WTC11 (cell line): ENCODE data around the gene TMC4. TPM values are rescaled to one million over a fixed set of nuclear protein-coding genes. Genes with fewer than 3 reads are reported as not detected.
A peak's percentile ranks its signal among the peaks of the same experiment; 100 is the strongest.

Source experiments
- ATAC-seq: fragments of 200-7000 bp; cut with Tn5 transposase; 2 replicates; pipeline ENCODE4 v1.10.0; 2021; ENCODE audit warnings: mild to moderate bottlenecking, moderate library complexity
- CTCF ChIA-PET: fragments of 300-600 bp; sonication (Branson Sonifier 250); formaldehyde crosslinking; loops from one replicate; lab custom pipeline; 2021; ENCODE audit warnings: antibody characterized with exemption; lab: Charles Lee
- POLR2A ChIA-PET: fragments of 350-600 bp; sonication (Branson Sonifier 250); formaldehyde crosslinking; loops from one replicate; lab custom pipeline; 2021; ENCODE audit warnings: antibody characterized with exemption; lab: Charles Lee
- DNase-seq: peaks from one replicate; pipeline ENCODE4 v3.0.0; 2021; ENCODE audit warnings: low spot score
- H3K27ac Mint-ChIP-seq: 2 replicates; pipeline ENCODE4 v1.8.0; 2021; ENCODE audit warnings: mixed read lengths
- H3K27me3 Mint-ChIP-seq: 2 replicates; pipeline ENCODE4 v1.8.0; 2021; ENCODE audit warnings: low read depth, mild to moderate bottlenecking, moderate library complexity, mixed read lengths
- H3K36me3 Mint-ChIP-seq: 2 replicates; pipeline ENCODE4 v1.8.0; 2021; ENCODE audit warnings: mixed read lengths
- H3K4me1 Mint-ChIP-seq: 2 replicates; pipeline ENCODE4 v1.8.0; 2022; ENCODE audit warnings: mixed read lengths
- H3K4me3 Mint-ChIP-seq: 2 replicates; pipeline ENCODE4 v1.8.0; 2021; ENCODE audit warnings: mild to moderate bottlenecking, moderate library complexity, mixed read lengths
- H3K9me3 Mint-ChIP-seq: 2 replicates; pipeline ENCODE4 v1.8.0; 2021; ENCODE audit warnings: mixed read lengths
- ARID4B ChIP-seq: sonication (generic); formaldehyde crosslinking; IDR thresholded peaks from 2 replicates; pipeline ENCODE4 v1.8.0; 2023; ENCODE audit warnings: missing genetic modification reagents, mild to moderate bottlenecking, borderline replicate concordance
- CREB1 ChIP-seq: sonication (generic); formaldehyde crosslinking; IDR thresholded peaks from 2 replicates; pipeline ENCODE4 v1.8.0; 2023; ENCODE audit warnings: mild to moderate bottlenecking, missing genetic modification reagents
- E2F4 ChIP-seq: sonication (generic); formaldehyde crosslinking; IDR thresholded peaks from 2 replicates; pipeline ENCODE4 v1.8.1; 2022; ENCODE audit warnings: low read depth, mild to moderate bottlenecking, moderate library complexity, missing genetic modification reagents, borderline replicate concordance
- ERG ChIP-seq: fragments of 250-450 bp; sonication (Bioruptor Pico); IDR thresholded peaks from 2 replicates; pipeline ENCODE4 v1.8.0; 2021; ENCODE audit warnings: mild to moderate bottlenecking
- ETV6 ChIP-seq: sonication (generic); formaldehyde crosslinking; IDR thresholded peaks from 2 replicates; pipeline ENCODE4 v1.8.1; 2022; ENCODE audit warnings: mild to moderate bottlenecking, missing genetic modification reagents
- FOXJ3 ChIP-seq: sonication (generic); formaldehyde crosslinking; IDR thresholded peaks from 2 replicates; pipeline ENCODE4 v1.9.0; 2021; ENCODE audit warnings: missing genetic modification reagents, mild to moderate bottlenecking, borderline replicate concordance
- GABPB1 ChIP-seq: sonication (generic); formaldehyde crosslinking; IDR thresholded peaks from 2 replicates; pipeline ENCODE4 v1.8.1; 2023; ENCODE audit warnings: mild to moderate bottlenecking, missing genetic modification reagents
- GRHL2 ChIP-seq: fragments of 250-450 bp; sonication (Bioruptor Pico); IDR thresholded peaks from 2 replicates; pipeline ENCODE4 v1.8.0; 2022; ENCODE audit warnings: mild to moderate bottlenecking, moderate library complexity; ENCODE audit not compliant: insufficient replicate concordance, severe bottlenecking
- GTF2I ChIP-seq: fragments of 250-450 bp; sonication (Bioruptor Pico); conservative IDR thresholded peaks from 2 replicates; pipeline ENCODE4 v1.4.0; 2021; ENCODE audit warnings: mild to moderate bottlenecking
- HMGXB4 ChIP-seq: sonication (generic); formaldehyde crosslinking; IDR thresholded peaks from 2 replicates; pipeline ENCODE4 v1.8.1; 2023; ENCODE audit warnings: mild to moderate bottlenecking, moderate library complexity, missing genetic modification reagents
- PRDM15 ChIP-seq: sonication (generic); formaldehyde crosslinking; IDR thresholded peaks from 2 replicates; pipeline ENCODE4 v1.8.0; 2022; ENCODE audit warnings: missing genetic modification reagents
- SOX15 ChIP-seq: fragments of 250-450 bp; sonication (Bioruptor Pico); IDR thresholded peaks from 2 replicates; pipeline ENCODE4 v1.9.0; 2021; ENCODE audit warnings: mild to moderate bottlenecking
- TCF7 ChIP-seq: sonication (generic); formaldehyde crosslinking; IDR thresholded peaks from 2 replicates; pipeline ENCODE4 v1.8.0; 2022; ENCODE audit warnings: mild to moderate bottlenecking, low read depth, missing genetic modification reagents, moderate library complexity
- USF2 ChIP-seq: sonication (generic); formaldehyde crosslinking; IDR thresholded peaks from 2 replicates; pipeline ENCODE4 v1.8.1; 2023; ENCODE audit warnings: mild to moderate bottlenecking, missing genetic modification reagents, moderate library complexity
- ZBTB43 ChIP-seq: sonication (generic); formaldehyde crosslinking; IDR thresholded peaks from 2 replicates; pipeline ENCODE4 v1.8.1; 2023; ENCODE audit warnings: mild to moderate bottlenecking, missing genetic modification reagents
- ZNF416 ChIP-seq: fragments of 250-450 bp; sonication (Bioruptor Pico); IDR thresholded peaks from 2 replicates; pipeline ENCODE4 v1.9.0; 2021; ENCODE audit warnings: mild to moderate bottlenecking, inconsistent platforms
- total RNA-seq: library from RNA; stranded (reverse); gene quantifications from 3 replicates; pipeline ENCODE4 v1.2.3, GENCODE V29; 2021

Gene TMC4
- total RNA-seq, 1 experiment from 2014 or later = 9.3 TPM

GRCh38 chr19:54164369-54165068, 8.4 kb downstream of the TMC4 start (continued):
- no peak for TF ChIP-seq ERG (CRISPR knock-in tag)
- TF ChIP-seq USF2 = no peak
- no peak for TF ChIP-seq ARID4B (CRISPR knock-in tag)
- TF ChIP-seq ETV6 = 0 out of 2 replicates have a peak, but pooled peaks have one; percentile 32
- 0 out of 2 replicates have a peak, but pooled peaks have one; percentile 17 for TF ChIP-seq HMGXB4

- peaks cover 36% of the 10 kb centered on the region for H3K4me1 Mint-ChIP-seq
- no peaks in the 10 kb centered on the region for H3K9me3 Mint-ChIP-seq
- no peak for ATAC-seq
- ChIA-PET POLR2A (interaction anchor here (1.4 kb wide), 1 partner anchor 10 kb away, joined by 4 read pairs; the partner anchor contains the start of gene TMC4), CTCF (interaction anchor here (0.6 to 2.9 kb wide), 2 partner anchors 10 to 26 kb away, joined by 3 to 14 read pairs; partner anchors contain the start of genes MBOAT7 and TMC4)
- no peak for TF ChIP-seq USF2
- TF ChIP-seq TCF7 (CRISPR knock-in tag) = no peak
- no peak for TF ChIP-seq GRHL2 (CRISPR knock-in tag)
- TF ChIP-seq E2F4 (CRISPR knock-in tag) = no peak
- TF ChIP-seq ZNF416 (CRISPR knock-in tag) = no peak
- no peak for TF ChIP-seq SOX15 (CRISPR knock-in tag)
- no peak for TF ChIP-seq PRDM15 (CRISPR knock-in tag)
- no peak for TF ChIP-seq FOXJ3 (CRISPR knock-in tag)
- TF ChIP-seq GTF2I = no peak
- no peak for TF ChIP-seq CREB1 (CRISPR knock-in tag)
- TF ChIP-seq ZBTB43 = no peak
- no peak for TF ChIP-seq GABPB1
- 0 out of 2 replicates have a peak, but pooled peaks cover 2% of the 10 kb centered on the region for H3K36me3 Mint-ChIP-seq
- DNase-seq = no peak
- H3K27ac Mint-ChIP-seq = no peak overlapping the region
- H3K4me3 Mint-ChIP-seq = peak overlapping the region; percentile 100
- peaks cover 43% of the 10 kb centered on the region for H3K27me3 Mint-ChIP-seq
These were observed 10.1 kb downstream of the TMC4 start for GRCh38 chr19:54162884-54163283.
